Left colon (tissue), 2 donors: ENCODE measurements around the gene STAMBP. TPM values are rescaled to one million over a fixed set of nuclear protein-coding genes. Genes with fewer than 3 reads are reported as not detected.
"Not testable (repeated sequence)": the region's sequence is repeated elsewhere in the genome, so short reads cannot be mapped to it uniquely, and the experiment has no call there.

Experiments
- ATAC-seq: fragments of 200-7000 bp; cut with Tn5 transposase; one replicate; pipeline ENCODE4 v1.9.1; 2020; ENCODE audit warnings: mild to moderate bottlenecking, moderate library complexity
- DNase-seq, 2 donors: peaks; one replicate each; pipeline ENCODE4 v3.0.0-alpha.2; 2020
- intact Hi-C, 2 donors: fragments of 100-400 bp; cut with DNase I in 1 of 2; cut with micrococcal nuclease in 1 of 2; formaldehyde crosslinking; loops; one replicate each; pipeline versions ENCODE4 v1.11.2 to v1.14.0; 2022; cut with DNase I, micrococcal nuclease
- total RNA-seq, 2 donors: library from RNA; stranded (reverse); fragmentation: NEBNext Ultra II Directional; extraction: Animal tissue kit (Norgen Biotek cat#: 25700); gene quantifications; one replicate each; pipeline ENCODE4 v1.2.1, GENCODE V29; 2021
- donor health status: DM: no; HTN: no; CAD: no.
- donor health status: DM: yes; HTN: yes; CAD: no.

The STAMBP gene
- total RNA-seq, 2 donors from 2014 or later = 43.1 to 52.3 TPM

- ATAC-seq (peak; percentile 71), DNase-seq (no peak)
- intact Hi-C loops = no loop called here
Measured at GRCh38 chr2:73877071-73877802, 48.5 kb downstream of the STAMBP start.

GRCh38 chr2:73877984-73878383 is 49.2 kb downstream of the STAMBP start:
- DNase-seq, ATAC-seq, intact Hi-C loops: not testable (repeated sequence)

- no peak for DNase-seq
- ATAC-seq = no peak
- intact Hi-C loops = no loop called here
Measured at GRCh38 chr2:73885406-73885805, 56.6 kb downstream of the STAMBP start.

GRCh38 chr2:73886357-73886756 is 57.6 kb downstream of the STAMBP start:
- intact Hi-C loops = no loop called here
- ATAC-seq (no peak), DNase-seq (no peak)

DNA sequence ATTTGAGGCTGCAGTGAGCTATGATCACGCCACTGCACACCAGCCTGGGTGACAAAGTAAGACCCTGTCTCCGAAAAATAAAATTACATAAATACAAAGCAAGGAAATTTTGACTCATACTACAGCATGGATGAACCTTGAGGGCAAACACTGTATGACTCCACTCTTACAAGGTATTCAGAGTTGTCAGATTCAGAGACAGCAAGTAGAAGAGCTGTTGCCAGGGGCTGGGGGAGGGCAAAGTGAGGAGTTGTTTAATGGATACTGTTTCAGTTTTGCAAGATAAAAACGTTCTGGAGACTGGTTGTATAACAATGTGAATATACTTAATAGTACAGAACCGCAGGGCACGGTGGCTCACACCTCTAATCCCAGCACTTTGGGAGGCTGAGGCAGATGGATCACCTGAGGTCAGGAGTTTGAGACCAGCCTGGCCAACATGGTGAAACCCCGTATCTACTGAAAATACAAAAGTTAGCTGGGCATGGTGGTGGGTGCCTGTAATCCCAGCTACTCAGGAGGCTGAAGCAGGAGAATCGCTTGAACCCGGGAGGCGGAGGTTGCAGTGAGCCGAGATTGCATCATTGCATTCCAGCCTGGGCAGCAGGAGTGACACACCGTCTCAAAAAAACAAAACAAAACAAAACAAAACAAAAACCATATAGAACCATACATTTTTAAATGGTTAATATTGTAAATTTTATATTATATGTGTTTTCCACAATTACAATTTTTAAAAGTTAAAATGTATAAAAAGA is 59.0 kb downstream of the STAMBP start:
- intact Hi-C loops, DNase-seq, ATAC-seq: not testable (repeated sequence)

DNA sequence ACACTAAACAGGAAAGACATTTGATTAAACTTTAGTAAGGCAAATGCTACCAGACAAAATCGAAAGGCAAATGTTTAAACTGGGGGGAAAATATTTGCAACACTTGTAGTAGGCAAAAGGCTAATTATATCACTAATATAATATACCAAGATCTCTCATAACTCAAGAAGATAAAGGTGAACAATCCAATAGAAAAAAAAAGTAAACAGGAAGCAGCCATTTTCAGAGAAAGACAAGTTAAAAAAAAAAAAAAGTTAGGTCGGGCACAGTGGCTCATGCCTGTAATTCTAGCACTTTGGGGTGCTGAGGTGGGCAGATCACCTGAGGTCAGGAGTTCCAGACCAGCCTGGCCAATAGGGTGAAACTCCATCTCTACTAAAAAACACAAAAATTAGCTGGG is 59.6 kb downstream of the STAMBP start:
- DNase-seq = no peak
- ATAC-seq = no peak
- intact Hi-C loops = no loop called here

- ATAC-seq (no peak), DNase-seq (no peak)
- intact Hi-C loops = no loop called here
Measured at GRCh38 chr2:73889206-73889605, 60.4 kb downstream of the STAMBP start.

GRCh38 chr2:73890301-73891092 is 61.7 kb downstream of the STAMBP start:
- DNase-seq = no peak
- no peak for ATAC-seq
- intact Hi-C loops = no loop called here

DNA sequence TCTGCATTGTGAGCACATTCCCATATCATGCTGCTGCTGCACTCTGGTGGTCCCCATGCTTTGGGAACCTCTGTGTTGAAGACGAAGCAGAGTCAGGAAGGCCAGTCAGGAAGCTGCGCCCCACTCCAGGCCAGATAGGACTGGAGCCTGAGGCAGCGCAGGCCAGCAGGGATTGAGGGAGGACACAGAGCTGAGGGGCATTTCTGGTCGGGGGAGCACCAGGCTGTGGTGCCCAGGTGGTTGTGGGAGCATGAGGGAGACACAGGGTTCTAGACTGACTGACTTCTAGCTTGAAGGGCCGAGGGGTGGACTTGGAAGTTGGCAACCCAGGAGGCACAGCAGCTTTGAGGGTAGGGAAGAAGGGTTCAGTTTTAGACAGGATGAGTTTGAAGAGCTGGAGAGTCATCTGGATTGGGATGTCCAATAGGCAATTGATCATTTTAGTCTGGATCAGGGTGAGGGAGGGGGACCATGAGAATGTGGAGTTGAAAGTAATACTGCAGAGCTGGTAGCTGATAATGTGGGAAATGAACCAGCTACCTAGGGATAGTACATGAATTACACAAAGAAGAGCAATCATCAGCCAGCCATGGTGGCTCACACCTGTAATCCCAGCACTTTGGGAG is 62.6 kb downstream of the STAMBP start:
- DNase-seq (no peak), ATAC-seq (no peak)
- intact Hi-C loops = no loop called here

GRCh38 chr2:73892631-73893329 is 64.0 kb downstream of the STAMBP start, which contains the start of gene ACTG2:
Gene ACTG2, plus strand, starts transcription at chr2:73893008. Its CDS starts 8,304 bp downstream, at chr2:73901312.
- DNase-seq (peak in 1 of 2 donors; percentile 75), ATAC-seq (peak; percentile 26)
- intact Hi-C loops = no loop called here

GRCh38 chr2:73893764-73894474 is 65.2 kb downstream of the STAMBP start:
- DNase-seq = no peak
- intact Hi-C loops = no loop called here
- peak; percentile 53 for ATAC-seq

- DNase-seq = no peak
- ATAC-seq = no peak
- intact Hi-C loops = no loop called here
Measured at GRCh38 chr2:73894475-73894850, 65.7 kb downstream of the STAMBP start.

GRCh38 chr2:73894877-73895276 is 66.1 kb downstream of the STAMBP start:
- DNase-seq (no peak), ATAC-seq (no peak)
- intact Hi-C loops = no loop called here

DNA sequence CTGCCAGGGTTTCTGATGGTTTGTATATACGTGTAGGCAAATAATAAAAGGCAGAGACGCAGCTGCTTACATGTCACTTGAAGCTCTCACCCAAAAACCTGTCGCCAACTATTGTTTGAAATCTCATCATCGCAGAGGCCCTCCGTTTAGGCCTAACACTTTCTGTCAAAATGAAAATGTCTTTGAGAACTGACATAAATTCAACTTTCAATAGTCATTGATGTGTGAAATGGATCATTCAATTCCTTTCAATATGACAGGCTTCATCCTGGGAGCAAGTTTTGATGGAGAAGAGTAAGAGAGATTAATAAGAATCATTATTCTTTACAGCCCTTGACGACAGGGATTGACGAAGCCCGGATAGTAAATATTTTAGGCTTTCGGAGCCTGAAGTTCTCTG is 66.7 kb downstream of the STAMBP start:
- no peak for ATAC-seq
- intact Hi-C loops = no loop called here
- DNase-seq = no peak

- intact Hi-C loops = no loop called here
- ATAC-seq = no peak
Measured at GRCh38 chr2:73896362-73897239, 67.8 kb downstream of the STAMBP start.

DNA sequence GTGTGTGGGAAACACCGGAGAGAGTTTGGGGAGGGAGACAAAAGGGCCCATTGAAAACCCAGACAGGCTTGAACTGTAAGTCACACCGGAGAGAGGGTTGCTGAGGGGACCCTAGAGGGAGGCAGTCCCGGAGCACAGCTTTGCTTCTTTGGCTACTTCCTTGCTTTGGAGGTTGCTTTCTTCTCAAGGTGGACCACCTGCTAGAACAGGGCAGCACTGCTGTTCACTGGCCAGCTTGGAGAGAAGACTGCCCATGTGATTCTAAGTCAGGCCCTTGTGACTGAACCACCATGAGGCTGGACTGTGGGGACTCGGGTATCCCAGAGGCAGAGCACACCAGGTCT is 68.5 kb downstream of the STAMBP start:
- DNase-seq = no peak
- no peak for ATAC-seq
- intact Hi-C loops = no loop called here

More at GRCh38 chr2:73896362-73897239, 67.8 kb downstream of the STAMBP start:
- DNase-seq = no peak

- no peak for DNase-seq
- peak; percentile 62 for ATAC-seq
- intact Hi-C loops = no loop called here
Measured at GRCh38 chr2:73897934-73898333, 69.2 kb downstream of the STAMBP start.
